Measurements from ENCODE around the gene HRH1. TPM values are rescaled to one million over a fixed set of nuclear protein-coding genes. Genes with fewer than 3 reads are reported as not detected.

The HRH1 gene
- total RNA-seq, 4 donors from 2014 or later, result 3.7 to 15.9 (median 5.9) TPM

- intact Hi-C loops (cut with DNase I), result loop anchor here (10.0 kb wide), 1 partner anchor 86 kb away; no protein-coding TSS in a partner anchor
- H3K27ac ChIP-seq (replicated peaks in 1 of 4), result no peak overlapping the region
- DNase-seq (ENCODE audit: extremely low spot score), result no peak
- H3K4me1 ChIP-seq, result no peaks in the 10 kb centered on the region
- TF ChIP-seq POLR2A (IDR thresholded peaks at IDR 0.05; ENCODE audit: low read depth), result no peak
- no peak for TF ChIP-seq POLR2AphosphoS5 (IDR thresholded peaks at IDR 0.05)
- no peak for TF ChIP-seq EP300 (IDR thresholded peaks at IDR 0.05)
- no peak for TF ChIP-seq CTCF (IDR thresholded peaks at IDR 0.05)
- H3K36me3 ChIP-seq, result no peaks in the 10 kb centered on the region
- no peak overlapping the region for H3K4me3 ChIP-seq
- WGBS, result 67% methylated on average over 1 of the region's 1 CpG
- no peaks in the 10 kb centered on the region for H3K9me3 ChIP-seq
- H3K27me3 ChIP-seq, result peaks cover 0 to 7% (median 0%) of the 10 kb centered on the region in 4 donors
Observed at GRCh38 chr3:11238880-11239279, 84.6 kb downstream of the HRH1 start.

- H3K27me3 ChIP-seq, result peaks cover 0 to 7% (median 0%) of the 10 kb centered on the region in 4 donors
- no peak overlapping the region for H3K4me3 ChIP-seq
- whole genome bisulfite sequencing, result 75% methylated on average over 1 of the region's 1 CpG
- no peaks in the 10 kb centered on the region for H3K4me1 ChIP-seq
- H3K27ac ChIP-seq (replicated peaks in 1 of 4), result no peak overlapping the region
- H3K9me3 ChIP-seq, result no peaks in the 10 kb centered on the region
- intact Hi-C loops (cut with DNase I), result loop anchor here (10.0 kb wide), 1 partner anchor 85 kb away; no protein-coding TSS in a partner anchor
- DNase-seq (ENCODE audit: extremely low spot score), result no peak
- H3K36me3 ChIP-seq, result no peaks in the 10 kb centered on the region
- TF ChIP-seq POLR2AphosphoS5 (IDR thresholded peaks at IDR 0.05) (no peak), CTCF (IDR thresholded peaks at IDR 0.05) (no peak), EP300 (IDR thresholded peaks at IDR 0.05) (no peak), POLR2A (IDR thresholded peaks at IDR 0.05; ENCODE audit: low read depth) (no peak)
Observed at GRCh38 chr3:11239796-11240195, 85.5 kb downstream of the HRH1 start.

- no peaks in the 10 kb centered on the region for H3K4me1 ChIP-seq
- 100% methylated on average over 1 of the region's 1 CpG for WGBS
- intact Hi-C loops (cut with DNase I), result no loop called here
- H3K4me3 ChIP-seq, result no peak overlapping the region
- no peak overlapping the region for H3K27ac ChIP-seq (replicated peaks in 1 of 4)
- H3K36me3 ChIP-seq, result no peaks in the 10 kb centered on the region
- no peaks in the 10 kb centered on the region for H3K9me3 ChIP-seq
- H3K27me3 ChIP-seq, result peaks cover 0 to 2% (median 0%) of the 10 kb centered on the region in 4 donors
- DNase-seq (ENCODE audit: extremely low spot score), result no peak
- no peak for TF ChIP-seq POLR2A (IDR thresholded peaks at IDR 0.05; ENCODE audit: low read depth)
- TF ChIP-seq CTCF (IDR thresholded peaks at IDR 0.05), result no peak
- no peak for TF ChIP-seq EP300 (IDR thresholded peaks at IDR 0.05)
- TF ChIP-seq POLR2AphosphoS5 (IDR thresholded peaks at IDR 0.05), result no peak
Observed at GRCh38 chr3:11240496-11240895, 86.2 kb downstream of the HRH1 start.

- H3K9me3 ChIP-seq, result no peaks in the 10 kb centered on the region
- no peaks in the 10 kb centered on the region for H3K27me3 ChIP-seq
- DNase-seq (ENCODE audit: extremely low spot score), result no peak
- H3K27ac ChIP-seq (replicated peaks in 1 of 4), result no peak overlapping the region
- H3K4me1 ChIP-seq, result no peaks in the 10 kb centered on the region
- 86% methylated on average over 1 of the region's 1 CpG for WGBS
- no peak overlapping the region for H3K4me3 ChIP-seq
- intact Hi-C loops (cut with DNase I), result no loop called here
- no peaks in the 10 kb centered on the region for H3K36me3 ChIP-seq
- TF ChIP-seq CTCF (IDR thresholded peaks at IDR 0.05), result no peak
- TF ChIP-seq POLR2A (IDR thresholded peaks at IDR 0.05; ENCODE audit: low read depth), result no peak
- no peak for TF ChIP-seq POLR2AphosphoS5 (IDR thresholded peaks at IDR 0.05)
- TF ChIP-seq EP300 (IDR thresholded peaks at IDR 0.05), result no peak
Observed at GRCh38 chr3:11244121-11244677, 89.9 kb downstream of the HRH1 start.

- TF ChIP-seq EP300 (IDR thresholded peaks at IDR 0.05) (no peak), CTCF (IDR thresholded peaks at IDR 0.05) (no peak), POLR2A (IDR thresholded peaks at IDR 0.05; ENCODE audit: low read depth) (no peak), POLR2AphosphoS5 (IDR thresholded peaks at IDR 0.05) (no peak)
- H3K27me3 ChIP-seq, result no peaks in the 10 kb centered on the region
- intact Hi-C loops (cut with DNase I), result no loop called here
- DNase-seq (ENCODE audit: extremely low spot score), result no peak
- H3K9me3 ChIP-seq, result no peaks in the 10 kb centered on the region
- no peaks in the 10 kb centered on the region for H3K4me1 ChIP-seq
- no peak overlapping the region for H3K27ac ChIP-seq (replicated peaks in 1 of 4)
- H3K4me3 ChIP-seq, result no peak overlapping the region
- H3K36me3 ChIP-seq, result no peaks in the 10 kb centered on the region
- 92% methylated on average over 8 of the region's 8 CpGs for WGBS
Observed at GRCh38 chr3:11245276-11245675, 91.0 kb downstream of the HRH1 start.

Data from esophagus muscularis mucosa (tissue), 4 donors.